Skin epidermis (tissue), 12 donors: Measurements from ENCODE around the gene IGSF23.
"Not testable (repeated sequence)": the region's sequence is repeated elsewhere in the genome, so short reads cannot be mapped to it uniquely, and the experiment has no call there.

Source experiments
- H3K27ac ChIP-seq, 21 experiments: fragments of 200-600 bp; sonication (generic) in 11 of 21; one replicate each; pipeline ENCODE4 v1.5.0; 2020; ENCODE audit warnings: mild to moderate bottlenecking in 3 of 21, inconsistent platforms in 2 of 21, moderate library complexity in 2 of 21
- H3K4me3 ChIP-seq, 7 experiments: fragments of 200-600 bp; sonication (generic) in 2 of 7; one replicate each; pipeline ENCODE4 v1.5.0; 2020; ENCODE audit warnings: inconsistent platforms in 2 of 7, mild to moderate bottlenecking in 2 of 7, moderate library complexity in 1 of 7

Gene IGSF23

GRCh38 chr19:44658069-44658733 is 44.8 kb downstream of the IGSF23 start:
- no peak overlapping the region for H3K4me3 ChIP-seq
- H3K27ac ChIP-seq, result no peak overlapping the region

- H3K27ac ChIP-seq, result no peak overlapping the region
- H3K4me3 ChIP-seq, result no peak overlapping the region
Observed at GRCh38 chr19:44660081-44660480, 46.7 kb downstream of the IGSF23 start.

- H3K27ac ChIP-seq, result no peak overlapping the region
- H3K4me3 ChIP-seq, result no peak overlapping the region
Observed at GRCh38 chr19:44661205-44661604, 47.8 kb downstream of the IGSF23 start.

- Histone ChIP-seq H3K4me3 (no peak overlapping the region), H3K27ac (no peak overlapping the region)
Observed at GRCh38 chr19:44661904-44662303, 48.5 kb downstream of the IGSF23 start.

GRCh38 chr19:44662691-44663385 is 49.5 kb downstream of the IGSF23 start:
- Histone ChIP-seq H3K27ac (no peak overlapping the region), H3K4me3 (no peak overlapping the region)

GRCh38 chr19:44663996-44664395 is 50.6 kb downstream of the IGSF23 start:
- no peak overlapping the region for H3K27ac ChIP-seq

GRCh38 chr19:44664976-44665375 is 51.6 kb downstream of the IGSF23 start:
- Histone ChIP-seq H3K4me3 (no peak overlapping the region), H3K27ac (peak overlapping the region in 1 of 21 experiments; percentile 10)

More at GRCh38 chr19:44663996-44664395, 50.6 kb downstream of the IGSF23 start:
- no peak overlapping the region for H3K4me3 ChIP-seq

GRCh38 chr19:44666852-44667556 is 53.6 kb downstream of the IGSF23 start:
- H3K27ac ChIP-seq, result peak overlapping the region in 5 of 21 experiments; percentile 2 to 39 (median 23)
- no peak overlapping the region for H3K4me3 ChIP-seq

GRCh38 chr19:44668985-44669764 is 55.8 kb downstream of the IGSF23 start:
- no peak overlapping the region for H3K4me3 ChIP-seq
- no peak overlapping the region for H3K27ac ChIP-seq

GRCh38 chr19:44670027-44670426 is 56.7 kb downstream of the IGSF23 start:
- not testable (repeated sequence) for H3K4me3 ChIP-seq, H3K27ac ChIP-seq

GRCh38 chr19:44671400-44671799 is 58.0 kb downstream of the IGSF23 start, which contains the start of gene CEACAM19:
CEACAM19 (plus strand) TSS chr19:44671482; CDS start chr19:44671932, 450 bp downstream.
- peak within 1 kb of the TSS in 2 of 7 experiments; percentile 12 to 19 for H3K4me3 ChIP-seq
- peak within 1 kb of the TSS in 19 of 21 experiments; percentile 4 to 83 (median 61) for H3K27ac ChIP-seq

- Histone ChIP-seq H3K27ac (peak overlapping the region in 11 of 21 experiments; percentile 4 to 83 (median 67)), H3K4me3 (peak overlapping the region in 1 of 7 experiments; percentile 19)
Observed at GRCh38 chr19:44672226-44672625, 58.9 kb downstream of the IGSF23 start.

- H3K4me3 ChIP-seq, result no peak overlapping the region
- H3K27ac ChIP-seq, result no peak overlapping the region
Observed at GRCh38 chr19:44673510-44673909, 60.1 kb downstream of the IGSF23 start.

GRCh38 chr19:44675521-44675920 is 62.2 kb downstream of the IGSF23 start:
- no peak overlapping the region for H3K4me3 ChIP-seq
- H3K27ac ChIP-seq, result no peak overlapping the region

- H3K27ac ChIP-seq, result peak overlapping the region in 1 of 21 experiments; percentile 6
- no peak overlapping the region for H3K4me3 ChIP-seq
Observed at GRCh38 chr19:44677019-44677811, 63.9 kb downstream of the IGSF23 start.

GRCh38 chr19:44680536-44680935 is 67.2 kb downstream of the IGSF23 start:
- H3K27ac ChIP-seq, result no peak overlapping the region

GRCh38 chr19:44681992-44682790 is 68.8 kb downstream of the IGSF23 start:
- no peak overlapping the region for H3K27ac ChIP-seq

More at GRCh38 chr19:44680536-44680935, 67.2 kb downstream of the IGSF23 start:
- H3K4me3 ChIP-seq, result no peak overlapping the region

GRCh38 chr19:44682807-44683206 is 69.4 kb downstream of the IGSF23 start:
- no peak overlapping the region for H3K4me3 ChIP-seq
- H3K27ac ChIP-seq, result no peak overlapping the region

More at GRCh38 chr19:44681992-44682790, 68.8 kb downstream of the IGSF23 start:
- H3K4me3 ChIP-seq, result no peak overlapping the region
